H1 (cell line): ENCODE measurements around the gene CSDE1. TPM values are rescaled to one million over a fixed set of nuclear protein-coding genes. Genes with fewer than 3 reads are reported as not detected.

ENCODE experiments used
- CBX5 ChIP-seq: fragments of 300-800, 300-1000 bp; sonication (generic); IDR thresholded peaks from 2 replicates; pipeline ENCODE4 v1.7.1; 2016; ENCODE audit warnings: antibody characterized with exemption, low read length, low read depth
- CHD1 ChIP-seq: IDR thresholded peaks from 2 replicates; pipeline ENCODE4 v1.6.1; 2012; ENCODE audit warnings: low read depth, low read length, improper control_type of control experiment
- EGR1 ChIP-seq: IDR thresholded peaks from 2 replicates; pipeline ENCODE4 v1.6.1; 2011; ENCODE audit warnings: low read depth, low read length, borderline replicate concordance
- FOSL1 ChIP-seq: IDR thresholded peaks from 2 replicates; pipeline ENCODE4 v1.6.1; 2011; ENCODE audit warnings: mild to moderate bottlenecking, low read depth, low read length, moderate library complexity; ENCODE audit not compliant: insufficient read depth
- KDM1A ChIP-seq: fragments of 200-600, 300-600 bp; sonication (generic); IDR thresholded peaks from 2 replicates; pipeline ENCODE4 v1.7.1; 2016; ENCODE audit warnings: mild to moderate bottlenecking, low read length, borderline replicate concordance
- POLR2A ChIP-seq, 2 experiments: IDR thresholded peaks; 1 replicate in 1 of 2; 2 replicates in 1 of 2; pipeline ENCODE4 v1.6.1; 2011; ENCODE audit warnings: low read depth in 2 of 2, low read length in 2 of 2, mild to moderate bottlenecking in 2 of 2; ENCODE audit errors: control extremely low read depth in 1 of 2
- SIN3A ChIP-seq, 2 experiments: IDR thresholded peaks in 1 of 2; conservative IDR thresholded peaks in 1 of 2; 2 replicates each; pipeline ENCODE4 v1.6.1; 2011 to 2012; ENCODE audit warnings: low read length in 2 of 2, improper control_type of control experiment in 1 of 2, low read depth in 1 of 2, mild to moderate bottlenecking in 1 of 2
- SUZ12 ChIP-seq: fragments of 200-600 bp; sonication (generic); IDR thresholded peaks from 2 replicates; pipeline ENCODE4 v1.6.1; 2012; ENCODE audit warnings: mild to moderate bottlenecking, inconsistent platforms, low read length, moderate library complexity, mixed read lengths
- TEAD4 ChIP-seq: IDR thresholded peaks from 2 replicates; pipeline ENCODE4 v1.6.1; 2012; ENCODE audit warnings: low read depth, low read length, inconsistent platforms, mixed read lengths
- polyA plus RNA-seq, 7 experiments: library from polyadenylated mRNA; depleted of rRNA in 3 of 7; stranded (reverse) in 5 of 7; unstranded in 2 of 7; fragments of >200 nt in 5 of 7; fragments of 200-250 nt in 2 of 7; gene quantifications; 1 replicate in 5 of 7; 2 replicates in 1 of 7; 4 replicates in 1 of 7; pipeline versions ENCODE4 v1.2.1 to v1.2.3, GENCODE V29; 2011 to 2013; ENCODE audit warnings: missing spikeins in 2 of 7, mixed read lengths in 2 of 7
- total RNA-seq: library from RNA; stranded (reverse); fragmentation: NEBNext Ultra II Directional; extraction: Animal tissue kit (Norgen Biotek cat#: 25700); gene quantifications from 2 replicates; pipeline ENCODE4 v1.2.1, GENCODE V29; 2021

CSDE1 gene
- total and polyA plus RNA-seq, 2 of the 8 experiments (the other 6 are each of a cell fraction or from before 2014, with no cell fraction given) = 149 to 635 TPM

DNA sequence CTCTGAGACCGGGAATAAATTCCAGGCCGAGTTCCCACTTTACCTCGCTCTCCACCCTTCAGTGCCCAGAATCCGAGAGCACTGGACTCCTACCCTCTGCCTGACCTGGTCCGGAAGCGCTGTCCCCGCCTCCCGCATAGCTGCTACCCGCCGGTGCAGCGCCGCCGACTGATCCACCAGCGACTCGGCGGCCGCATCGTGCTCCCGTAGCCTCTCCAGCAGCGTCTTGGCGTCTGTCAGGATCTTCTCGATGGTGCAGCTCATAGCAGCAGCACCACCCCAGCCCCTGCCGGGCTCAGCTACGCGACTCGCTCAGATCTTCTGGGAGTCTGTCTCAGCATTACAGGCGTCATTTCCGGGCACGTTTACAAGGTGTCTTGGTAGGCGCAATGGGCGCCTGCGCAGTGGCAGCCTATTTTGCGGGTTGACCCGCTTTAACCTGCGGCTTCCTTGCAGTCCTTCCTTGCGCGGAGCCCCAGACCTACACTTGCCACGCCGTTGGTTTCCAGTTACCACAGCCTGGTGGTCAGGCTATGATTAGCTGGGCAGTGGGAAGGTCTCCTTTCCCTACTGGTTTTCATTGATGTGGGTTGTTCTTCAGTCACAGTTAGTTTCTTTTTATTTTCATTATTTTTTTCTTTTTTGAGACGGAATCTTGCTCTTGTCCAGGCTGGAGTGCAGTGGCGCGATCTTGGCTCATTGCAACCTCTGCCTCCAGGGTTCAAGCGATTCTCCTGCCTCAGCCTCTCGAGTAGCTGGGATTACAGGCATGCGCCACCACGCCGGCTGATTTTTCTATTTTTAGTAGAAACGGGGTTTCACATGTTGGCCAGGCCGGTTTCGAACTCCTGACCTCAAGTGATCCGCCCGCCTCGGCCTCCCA, 22.8 kb upstream of the CSDE1 start, which contains the start of gene SIKE1 (continued):
- TF ChIP-seq SUZ12 = no peak
- no peak for TF ChIP-seq CBX5
- no peak for TF ChIP-seq FOSL1
- TF ChIP-seq POLR2A (IDR thresholded peaks at IDR 0.05; ENCODE audit: control extremely low read depth in 1 of 2, low read depth in 2 of 2, low read length in 2 of 2) = peak in 1 of 2 experiments; percentile 96; a peak in 2 of 3 replicates
- TF ChIP-seq TEAD4 = no peak; the same call in 1 of the 2 replicates
- TF ChIP-seq SIN3A (conservative IDR thresholded peaks at IDR 0.05 in 1 of 2, IDR thresholded peaks at IDR 0.05 in 1 of 2; ENCODE audit: low read depth in 1 of 2, low read length in 2 of 2) = peak; percentile 81 to 87
- no peak for TF ChIP-seq CHD1
- no peak for TF ChIP-seq KDM1A
- no peak for TF ChIP-seq EGR1
